ENCODE measurements around the gene DUSP9.

DUSP9 gene

GRCh38 chrX:153632595-153632946 lies 14.4 kb upstream of the DUSP9 start:
- FAIRE-seq, result no peak
- no peak for DNase-seq (ENCODE audit: insufficient read length)
- no peak for TF ChIP-seq TAF1 (IDR thresholded peaks at IDR 0.05; ENCODE audit: borderline replicate concordance, low read depth, low read length)
- TF ChIP-seq POLR2AphosphoS5 (IDR thresholded peaks at IDR 0.05; ENCODE audit: low read depth, low read length), result no peak
- TF ChIP-seq POLR2A (IDR thresholded peaks at IDR 0.05; ENCODE audit: low read depth, low read length), result no peak

GRCh38 chrX:153633048-153633447 lies 14.0 kb upstream of the DUSP9 start:
- DNase-seq (ENCODE audit: insufficient read length) (no peak), FAIRE-seq (no peak)
- TF ChIP-seq TAF1 (IDR thresholded peaks at IDR 0.05; ENCODE audit: borderline replicate concordance, low read depth, low read length) (no peak), POLR2A (IDR thresholded peaks at IDR 0.05; ENCODE audit: low read depth, low read length) (no peak), POLR2AphosphoS5 (IDR thresholded peaks at IDR 0.05; ENCODE audit: low read depth, low read length) (no peak)

- FAIRE-seq, result no peak
- TF ChIP-seq POLR2A (IDR thresholded peaks at IDR 0.05; ENCODE audit: low read depth, low read length), result no peak
- TF ChIP-seq TAF1 (IDR thresholded peaks at IDR 0.05; ENCODE audit: borderline replicate concordance, low read depth, low read length), result no peak
- TF ChIP-seq POLR2AphosphoS5 (IDR thresholded peaks at IDR 0.05; ENCODE audit: low read depth, low read length), result no peak
Measured at GRCh38 chrX:153633607-153634180, 13.3 kb upstream of the DUSP9 start.

GRCh38 chrX:153634236-153634635 lies 12.8 kb upstream of the DUSP9 start:
- no peak for TF ChIP-seq POLR2AphosphoS5 (IDR thresholded peaks at IDR 0.05; ENCODE audit: low read depth, low read length)
- TF ChIP-seq POLR2A (IDR thresholded peaks at IDR 0.05; ENCODE audit: low read depth, low read length), result no peak
- TF ChIP-seq TAF1 (IDR thresholded peaks at IDR 0.05; ENCODE audit: borderline replicate concordance, low read depth, low read length), result no peak
- no peak for FAIRE-seq
- no peak for DNase-seq (ENCODE audit: insufficient read length)

More at GRCh38 chrX:153633607-153634180, 13.3 kb upstream of the DUSP9 start:
- DNase-seq (ENCODE audit: insufficient read length), result no peak

GRCh38 chrX:153634832-153635231 lies 12.2 kb upstream of the DUSP9 start:
- DNase-seq (ENCODE audit: insufficient read length) (no peak), FAIRE-seq (no peak)
- no peak for TF ChIP-seq POLR2A (IDR thresholded peaks at IDR 0.05; ENCODE audit: low read depth, low read length)

GRCh38 chrX:153635388-153635787 lies 11.6 kb upstream of the DUSP9 start:
- FAIRE-seq, result no peak

GRCh38 chrX:153635788-153636668 lies 11.0 kb upstream of the DUSP9 start:
- DNase-seq (ENCODE audit: insufficient read length) (no peak), FAIRE-seq (no peak)
- TF ChIP-seq POLR2A (IDR thresholded peaks at IDR 0.05; ENCODE audit: low read depth, low read length), result no peak
- no peak for TF ChIP-seq POLR2AphosphoS5 (IDR thresholded peaks at IDR 0.05; ENCODE audit: low read depth, low read length)
- TF ChIP-seq TAF1 (IDR thresholded peaks at IDR 0.05; ENCODE audit: borderline replicate concordance, low read depth, low read length), result no peak

More at GRCh38 chrX:153635388-153635787, 11.6 kb upstream of the DUSP9 start:
- DNase-seq (ENCODE audit: insufficient read length), result no peak
- TF ChIP-seq POLR2A (IDR thresholded peaks at IDR 0.05; ENCODE audit: low read depth, low read length), result no peak
- no peak for TF ChIP-seq POLR2AphosphoS5 (IDR thresholded peaks at IDR 0.05; ENCODE audit: low read depth, low read length)
- TF ChIP-seq TAF1 (IDR thresholded peaks at IDR 0.05; ENCODE audit: borderline replicate concordance, low read depth, low read length), result no peak

- DNase-seq (ENCODE audit: insufficient read length), result no peak
- FAIRE-seq, result no peak
- TF ChIP-seq TAF1 (IDR thresholded peaks at IDR 0.05; ENCODE audit: borderline replicate concordance, low read depth, low read length) (no peak), POLR2A (IDR thresholded peaks at IDR 0.05; ENCODE audit: low read depth, low read length) (no peak), POLR2AphosphoS5 (IDR thresholded peaks at IDR 0.05; ENCODE audit: low read depth, low read length) (no peak)
Measured at GRCh38 chrX:153636716-153637115, 10.3 kb upstream of the DUSP9 start.

GRCh38 chrX:153637121-153638040 lies 9.6 kb upstream of the DUSP9 start:
- FAIRE-seq, result no peak
- no peak for DNase-seq (ENCODE audit: insufficient read length)
- TF ChIP-seq POLR2AphosphoS5 (IDR thresholded peaks at IDR 0.05; ENCODE audit: low read depth, low read length) (no peak), TAF1 (IDR thresholded peaks at IDR 0.05; ENCODE audit: borderline replicate concordance, low read depth, low read length) (no peak), POLR2A (IDR thresholded peaks at IDR 0.05; ENCODE audit: low read depth, low read length) (no peak)

GRCh38 chrX:153638041-153638371 lies 9.0 kb upstream of the DUSP9 start:
- DNase-seq (ENCODE audit: insufficient read length), result no peak
- no peak for TF ChIP-seq POLR2AphosphoS5 (IDR thresholded peaks at IDR 0.05; ENCODE audit: low read depth, low read length)
- TF ChIP-seq POLR2A (IDR thresholded peaks at IDR 0.05; ENCODE audit: low read depth, low read length), result no peak
- TF ChIP-seq TAF1 (IDR thresholded peaks at IDR 0.05; ENCODE audit: borderline replicate concordance, low read depth, low read length), result no peak
- FAIRE-seq, result no peak

- TF ChIP-seq TAF1 (IDR thresholded peaks at IDR 0.05; ENCODE audit: borderline replicate concordance, low read depth, low read length), result no peak
- no peak for FAIRE-seq
- no peak for DNase-seq (ENCODE audit: insufficient read length)
Measured at GRCh38 chrX:153638436-153639176, 8.4 kb upstream of the DUSP9 start.

Measured in GM12892 (cell line).